Femur (tissue), 1 donor: ENCODE measurements around the gene CEP89.

Experiments
- DNase-seq: peaks from one replicate; pipeline ENCODE4 v3.0.0-alpha.2; 2017

CEP89 gene

DNA sequence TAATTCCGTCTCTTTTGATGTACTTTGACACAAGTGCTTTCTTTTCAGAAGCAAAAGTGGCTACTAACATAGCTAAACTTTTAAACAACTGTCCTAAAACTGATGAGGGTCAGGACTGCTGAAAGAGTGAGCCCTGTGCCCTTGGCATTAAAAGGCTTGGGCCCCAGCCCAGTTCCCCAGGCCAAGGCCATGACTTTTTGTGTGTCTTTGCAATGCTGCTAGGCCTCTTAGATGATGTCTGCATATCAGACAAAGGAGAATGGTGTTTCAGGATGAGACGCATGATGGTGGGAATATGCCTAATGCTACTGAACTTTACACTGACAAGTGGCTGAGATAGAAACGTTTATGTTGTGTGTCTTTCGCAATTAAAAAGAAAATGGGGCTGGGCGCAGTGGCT is 140.1 kb downstream of the CEP89 start:
- DNase-seq = no peak

DNA sequence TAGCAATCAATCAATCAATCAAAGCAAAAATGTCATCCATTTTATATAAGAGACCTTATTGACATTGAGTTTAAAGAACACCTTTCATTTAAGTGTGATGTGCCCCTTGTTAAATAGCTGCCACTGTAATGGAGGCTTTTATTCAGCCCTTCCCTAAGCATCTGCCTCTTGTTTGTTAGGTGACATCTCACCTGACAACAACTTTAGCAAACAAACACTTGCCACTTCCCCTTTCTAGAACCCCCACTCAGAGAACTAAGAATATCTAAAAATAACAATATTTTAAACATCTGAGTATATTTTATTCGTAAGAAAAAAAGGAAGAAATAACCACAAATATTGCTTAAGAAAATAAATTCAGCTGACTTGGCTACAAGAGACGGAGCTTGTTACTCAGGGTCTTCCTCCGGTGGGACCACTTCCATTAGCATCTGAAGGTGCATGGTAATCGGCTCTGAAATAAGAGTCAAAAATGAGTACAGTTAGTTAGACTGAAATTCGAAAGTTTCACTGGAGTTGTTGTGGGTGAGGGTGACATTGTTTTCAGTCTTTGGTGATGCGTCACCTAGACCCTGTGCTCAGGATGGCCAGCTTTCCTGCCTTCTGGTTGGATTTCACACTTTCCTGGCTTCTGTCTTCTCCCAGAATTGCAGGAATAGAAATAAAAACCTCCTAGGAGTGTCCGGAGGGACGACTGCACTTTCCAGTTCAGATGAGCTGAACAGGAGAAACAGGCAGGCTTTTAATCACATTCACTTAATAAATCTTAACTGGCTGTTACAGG is 141.3 kb downstream of the CEP89 start:
- no peak for DNase-seq

DNA sequence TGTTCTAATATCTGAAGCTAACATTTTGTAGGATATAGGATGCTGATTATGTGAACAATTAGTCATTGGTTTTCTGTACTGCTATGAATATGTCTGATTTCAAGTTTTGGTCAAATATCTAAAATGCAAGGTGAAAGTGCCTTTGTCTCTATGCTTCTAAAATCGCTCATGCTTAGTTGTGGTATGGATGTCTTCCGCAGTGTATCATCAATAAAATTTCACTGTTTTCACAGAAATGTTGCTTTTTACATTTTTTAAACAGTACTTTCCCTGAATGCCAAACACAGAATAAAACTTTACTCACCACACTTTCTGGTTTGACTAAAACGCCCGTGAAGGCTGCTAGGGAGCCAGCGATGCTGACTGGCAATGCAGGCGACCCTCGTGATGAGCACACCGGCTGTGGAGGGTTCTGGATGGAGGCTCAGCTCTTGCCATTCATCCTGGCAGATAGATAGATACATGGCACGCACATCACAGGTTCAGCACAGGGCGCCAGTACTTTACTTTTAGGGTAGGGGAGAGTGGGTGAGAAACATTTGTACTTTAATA is 142.3 kb downstream of the CEP89 start:
- DNase-seq = no peak

DNA sequence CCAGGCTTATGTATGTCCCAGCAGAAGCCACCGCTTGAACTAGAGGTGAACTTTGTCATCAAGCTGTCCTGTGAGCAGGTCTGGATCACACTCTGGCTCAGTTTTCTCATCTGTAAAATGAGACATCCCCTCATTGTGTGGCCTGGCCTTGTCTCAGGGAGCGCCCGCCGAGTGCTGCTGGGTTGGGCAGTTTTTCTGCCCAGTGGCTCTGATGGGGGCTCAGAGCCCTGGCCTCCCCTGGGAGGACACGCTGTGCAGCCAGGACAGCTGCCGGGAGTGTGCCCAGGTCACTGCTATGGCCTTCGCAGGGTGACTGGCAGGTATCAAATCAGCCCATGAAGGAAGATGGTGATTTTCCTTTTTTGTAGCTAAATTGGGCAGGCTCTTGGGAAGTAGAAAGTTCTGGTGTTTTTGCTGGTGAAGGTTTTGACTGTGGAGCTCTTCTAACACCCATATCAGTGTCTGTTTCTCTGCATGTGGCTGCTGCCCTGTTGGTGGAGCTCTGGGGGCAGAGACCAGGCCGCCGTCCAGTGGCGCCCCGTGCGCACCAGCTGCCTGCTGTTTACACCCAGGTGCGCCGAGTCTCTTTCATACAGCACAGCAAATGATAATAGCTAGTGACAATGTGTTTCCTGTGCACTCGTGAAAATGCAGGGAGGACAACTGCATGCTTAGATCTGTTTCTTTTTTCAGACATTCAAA is 143.0 kb downstream of the CEP89 start:
- no peak for DNase-seq

DNA sequence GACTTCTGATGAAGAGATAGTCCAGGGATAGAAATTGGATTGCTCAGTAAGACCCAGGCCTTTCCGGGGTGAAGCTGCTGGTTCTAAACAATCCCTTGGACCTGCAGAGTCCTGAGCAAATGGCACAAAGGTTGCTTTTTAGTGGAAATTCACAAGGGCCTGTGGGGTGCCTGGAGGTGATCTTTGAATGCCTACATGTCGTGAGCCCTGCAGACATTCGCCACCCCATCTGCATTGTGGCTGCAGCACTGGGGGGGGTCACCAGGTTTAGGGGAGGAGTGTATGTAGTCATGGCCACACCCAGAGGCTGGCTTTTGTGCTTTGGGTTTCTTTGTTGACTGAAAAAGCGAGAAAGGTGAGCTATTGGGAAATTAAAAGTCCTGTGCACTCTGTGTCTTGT is 143.6 kb downstream of the CEP89 start:
- DNase-seq = no peak
